ENCODE measurements around the gene CCNQ.

- TF ChIP-seq, protein P1, sequence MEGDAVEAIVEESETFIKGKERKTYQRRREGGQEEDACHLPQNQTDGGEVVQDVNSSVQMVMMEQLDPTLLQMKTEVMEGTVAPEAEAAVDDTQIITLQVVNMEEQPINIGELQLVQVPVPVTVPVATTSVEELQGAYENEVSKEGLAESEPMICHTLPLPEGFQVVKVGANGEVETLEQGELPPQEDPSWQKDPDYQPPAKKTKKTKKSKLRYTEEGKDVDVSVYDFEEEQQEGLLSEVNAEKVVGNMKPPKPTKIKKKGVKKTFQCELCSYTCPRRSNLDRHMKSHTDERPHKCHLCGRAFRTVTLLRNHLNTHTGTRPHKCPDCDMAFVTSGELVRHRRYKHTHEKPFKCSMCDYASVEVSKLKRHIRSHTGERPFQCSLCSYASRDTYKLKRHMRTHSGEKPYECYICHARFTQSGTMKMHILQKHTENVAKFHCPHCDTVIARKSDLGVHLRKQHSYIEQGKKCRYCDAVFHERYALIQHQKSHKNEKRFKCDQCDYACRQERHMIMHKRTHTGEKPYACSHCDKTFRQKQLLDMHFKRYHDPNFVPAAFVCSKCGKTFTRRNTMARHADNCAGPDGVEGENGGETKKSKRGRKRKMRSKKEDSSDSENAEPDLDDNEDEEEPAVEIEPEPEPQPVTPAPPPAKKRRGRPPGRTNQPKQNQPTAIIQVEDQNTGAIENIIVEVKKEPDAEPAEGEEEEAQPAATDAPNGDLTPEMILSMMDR (optimal IDR thresholded peaks at IDR 0.05 in 1 of 3, IDR thresholded peaks at IDR 0.05 in 1 of 3, conservative IDR thresholded peaks at IDR 0.05 in 1 of 3; ENCODE audit: extremely low read depth in 1 of 3, insufficient read depth in 2 of 3, low read length in 3 of 3), result no peak
- no peak for TF ChIP-seq EZH2 (IDR thresholded peaks at IDR 0.05; ENCODE audit: low read length)
These were observed 29.5 kb downstream of the CCNQ start for GRCh38 chrX:153569475-153569874.
